ENCODE data around the gene PLK3.
"Not testable (repeated sequence)": the region's sequence is repeated elsewhere in the genome, so short reads cannot be mapped to it uniquely, and the experiment has no call there.

The PLK3 gene

DNA sequence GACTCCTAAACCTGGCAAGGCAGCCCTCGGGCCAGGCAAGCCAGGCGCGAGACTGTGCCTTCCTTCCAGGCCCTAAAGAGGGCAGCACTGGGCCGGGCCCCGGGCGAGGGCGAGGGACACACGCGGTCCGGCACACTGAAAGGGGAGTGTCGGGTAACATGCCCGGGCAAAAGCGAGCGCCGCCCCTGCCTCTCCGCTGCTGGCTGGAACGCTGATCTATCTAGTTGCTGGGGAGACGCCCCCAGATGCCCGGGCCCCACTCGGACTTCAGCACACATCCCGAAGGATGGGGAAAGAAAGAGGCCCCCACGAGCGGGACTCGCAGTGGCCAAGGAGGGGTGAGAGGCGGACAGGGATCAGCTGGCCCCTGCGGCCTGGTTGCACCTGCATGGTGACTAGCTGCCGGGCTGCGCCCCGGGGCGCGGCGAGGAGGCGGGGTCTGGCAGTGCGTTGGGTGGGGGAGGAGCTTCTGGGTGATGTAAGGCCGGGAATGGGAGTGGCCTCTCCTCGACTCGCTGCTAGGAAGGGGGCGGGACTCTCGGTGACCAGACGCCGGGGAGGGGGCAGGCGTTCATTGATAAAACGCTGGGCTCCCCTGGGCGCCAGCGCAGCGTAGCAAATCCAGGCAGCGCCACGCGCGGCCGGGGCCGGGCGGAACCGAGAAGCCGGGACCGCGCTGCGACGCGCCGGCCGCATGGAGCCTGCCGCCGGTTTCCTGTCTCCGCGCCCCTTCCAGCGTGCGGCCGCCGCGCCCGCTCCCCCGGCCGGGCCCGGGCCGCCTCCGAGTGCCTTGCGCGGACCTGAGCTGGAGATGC, at the start of gene PLK3:
Gene PLK3 (plus strand): TSS at position 608 of the 815 bp plus-strand sequence. CDS start 87 bp downstream, at position 695.
- in situ Hi-C loops (cut with MboI; ENCODE audit: low pct_unique_long_range_greater_than_20kb, low sequenced_read_pairs), result loop anchor here (25.0 kb wide), 1 partner anchor 512 kb away; no protein-coding TSS in a partner anchor
- DNase-seq, result peak; percentile 98

DNA sequence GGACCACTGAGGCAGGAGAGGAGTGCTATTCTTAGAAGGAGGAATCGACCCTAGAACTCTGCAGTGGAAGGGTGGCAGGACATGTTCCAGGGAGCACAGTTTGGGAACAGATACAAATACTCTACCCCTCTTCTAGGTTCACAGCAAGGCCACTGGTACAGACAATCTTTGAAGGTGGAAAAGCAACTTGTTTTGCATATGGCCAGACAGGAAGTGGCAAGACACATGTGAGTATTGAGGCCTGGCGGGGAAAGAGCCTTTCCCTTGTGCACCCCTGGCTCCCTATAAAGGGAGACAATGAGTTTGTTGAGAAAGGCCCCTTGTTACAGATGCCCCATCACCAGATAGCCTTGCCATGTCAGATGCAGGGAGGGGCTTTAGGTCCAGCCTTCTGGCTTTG, 42.8 kb upstream of the PLK3 start:
- in situ Hi-C loops (cut with MboI; ENCODE audit: low pct_unique_long_range_greater_than_20kb, low sequenced_read_pairs), result no loop called here
- DNase-seq, result no peak

DNA sequence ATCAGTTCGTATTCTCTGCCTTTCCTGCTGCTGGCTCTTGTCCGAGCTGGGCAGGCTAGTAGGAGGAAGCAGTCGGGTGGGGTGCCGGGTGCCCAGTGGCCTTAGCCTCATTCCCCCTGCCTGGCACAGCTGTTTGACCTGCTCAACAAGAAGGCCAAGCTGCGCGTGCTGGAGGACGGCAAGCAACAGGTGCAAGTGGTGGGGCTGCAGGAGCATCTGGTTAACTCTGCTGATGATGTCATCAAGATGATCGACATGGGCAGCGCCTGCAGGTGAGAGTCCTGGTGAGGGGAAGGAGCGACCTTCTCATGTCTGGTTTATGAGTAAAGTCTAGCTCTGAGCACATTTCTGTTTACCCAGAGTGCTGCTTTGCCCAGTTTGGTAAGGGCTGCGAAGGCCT, 41.1 kb upstream of the PLK3 start:
- DNase-seq, result no peak
- in situ Hi-C loops (cut with MboI; ENCODE audit: low pct_unique_long_range_greater_than_20kb, low sequenced_read_pairs), result no loop called here

DNA sequence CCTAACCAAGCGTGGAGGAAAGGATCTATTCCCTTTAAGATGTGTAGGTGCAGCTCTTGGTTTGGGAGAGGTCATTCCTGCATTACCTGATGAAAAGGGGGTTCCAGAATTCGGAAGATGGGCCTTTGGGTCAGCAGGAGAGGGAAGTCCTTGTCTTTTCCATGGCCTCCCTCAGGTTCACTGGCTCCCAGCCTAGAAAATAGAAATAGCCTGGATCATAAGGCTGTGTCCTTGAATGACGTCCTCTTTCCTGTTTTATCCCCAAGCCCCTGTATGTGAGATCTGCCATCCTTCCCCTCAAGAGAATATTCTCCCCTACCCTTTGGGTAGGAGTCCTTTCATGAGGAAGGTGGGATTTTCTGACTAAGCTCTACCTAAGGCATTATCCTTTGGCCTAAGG, 39.3 kb upstream of the PLK3 start:
- in situ Hi-C loops (cut with MboI; ENCODE audit: low pct_unique_long_range_greater_than_20kb, low sequenced_read_pairs), result no loop called here
- DNase-seq, result no peak

DNA sequence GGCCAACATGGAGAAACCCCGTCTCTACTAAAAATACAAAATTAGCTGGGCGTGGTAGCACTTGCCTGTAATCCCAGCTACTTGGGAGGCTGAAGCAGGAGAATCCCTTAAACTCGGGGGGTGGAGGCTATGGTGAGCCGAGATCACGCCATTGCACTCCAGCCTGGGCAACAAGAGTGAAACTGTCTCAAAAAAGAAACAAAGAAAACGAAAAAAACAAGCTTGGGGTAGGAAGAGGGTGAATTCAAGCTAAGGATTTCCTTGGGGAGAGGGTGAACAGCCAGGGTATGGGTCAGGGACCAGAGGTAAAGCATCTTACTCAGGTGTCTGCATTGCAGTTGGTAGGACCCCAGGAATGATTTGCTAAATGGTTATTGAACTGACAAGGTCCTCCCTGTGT, 33.8 kb upstream of the PLK3 start:
- DNase-seq; in situ Hi-C loops (cut with MboI; ENCODE audit: low pct_unique_long_range_greater_than_20kb, low sequenced_read_pairs): not testable (repeated sequence)

DNA sequence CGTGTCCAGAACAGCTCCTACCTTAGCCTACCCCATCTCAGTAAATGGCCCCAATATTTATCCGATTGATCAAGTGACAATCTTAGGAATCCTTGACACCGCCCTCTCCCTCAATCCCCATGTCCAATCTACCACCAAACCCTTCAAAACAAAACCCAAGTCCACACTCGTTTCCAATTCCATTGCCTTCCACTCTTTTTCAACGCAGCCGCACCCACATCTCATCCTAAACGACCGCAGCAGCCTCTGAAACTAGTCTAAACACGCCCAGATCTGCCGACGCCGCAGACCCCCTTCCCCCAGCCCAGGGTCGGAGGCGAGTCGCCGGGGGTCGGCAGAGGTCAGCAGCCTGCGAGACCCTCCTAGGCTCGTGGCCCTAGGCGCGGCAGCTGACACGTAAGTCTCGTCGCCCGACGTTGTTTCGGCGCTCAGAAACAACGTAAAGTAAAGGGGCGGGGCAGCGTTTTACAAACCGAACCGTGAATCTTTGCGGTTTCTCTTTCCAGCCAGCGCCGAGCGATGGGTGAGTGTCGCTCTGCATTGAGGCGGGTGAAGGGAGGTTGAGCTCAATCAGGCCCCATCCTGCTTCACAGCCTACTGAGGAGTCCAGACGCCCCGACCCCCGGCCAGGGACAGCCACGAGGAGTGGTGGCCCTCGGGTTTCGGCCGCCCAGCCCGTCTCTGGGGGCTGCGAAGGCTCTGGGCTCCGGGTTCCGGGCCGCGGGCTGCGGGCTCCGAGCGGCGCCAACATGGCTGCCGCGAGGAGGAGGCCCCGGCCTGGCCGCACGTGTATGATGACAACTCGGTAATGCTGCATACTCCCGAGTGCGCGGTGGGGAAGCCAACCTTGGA, 24.9 kb upstream of the PLK3 start, which contains the start of gene RPS8:
Gene RPS8 (plus strand): TSS at position 463 of the 852 bp plus-strand sequence. CDS start 57 bp downstream, at position 520.
- peak; percentile 94 for DNase-seq
- in situ Hi-C loops (cut with MboI; ENCODE audit: low pct_unique_long_range_greater_than_20kb, low sequenced_read_pairs), result loop anchor here (25.0 kb wide), 1 partner anchor 537 kb away; no protein-coding TSS in a partner anchor

DNA sequence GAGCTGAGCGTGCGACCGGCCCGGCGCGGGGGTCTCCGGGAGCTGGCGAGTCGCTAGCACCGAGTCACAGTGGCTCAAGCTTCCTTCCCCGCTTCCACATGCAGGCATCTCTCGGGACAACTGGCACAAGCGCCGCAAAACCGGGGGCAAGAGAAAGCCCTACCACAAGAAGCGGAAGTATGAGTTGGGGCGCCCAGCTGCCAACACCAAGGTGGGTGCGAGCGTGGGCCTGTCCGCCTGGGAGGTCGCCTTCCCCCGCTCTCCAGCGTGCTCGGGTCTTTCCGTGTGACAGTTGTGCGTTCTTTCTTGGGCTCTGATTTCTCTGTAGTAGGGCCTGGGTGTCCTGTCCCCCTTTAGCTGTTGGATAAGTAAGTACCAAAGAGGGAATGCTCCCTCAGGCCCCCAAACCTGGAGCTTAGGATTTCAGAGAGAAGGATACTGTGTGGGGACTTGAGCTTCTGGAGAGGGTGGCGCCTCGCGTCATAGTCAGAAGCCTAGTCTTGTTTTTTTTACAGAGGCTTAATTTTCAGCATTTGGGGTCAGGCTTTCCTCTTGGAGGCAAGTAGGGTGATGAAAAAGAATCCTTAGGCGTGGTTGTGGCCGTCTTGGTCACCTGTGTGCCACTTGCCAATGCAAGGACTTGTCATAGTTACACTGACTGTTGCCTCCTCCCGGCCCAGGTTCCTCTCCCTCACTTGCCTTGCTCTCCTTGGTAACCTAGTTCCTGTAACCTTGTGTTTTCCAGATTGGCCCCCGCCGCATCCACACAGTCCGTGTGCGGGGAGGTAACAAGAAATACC, 24.0 kb upstream of the PLK3 start:
- DNase-seq, result peak; percentile 45

DNA sequence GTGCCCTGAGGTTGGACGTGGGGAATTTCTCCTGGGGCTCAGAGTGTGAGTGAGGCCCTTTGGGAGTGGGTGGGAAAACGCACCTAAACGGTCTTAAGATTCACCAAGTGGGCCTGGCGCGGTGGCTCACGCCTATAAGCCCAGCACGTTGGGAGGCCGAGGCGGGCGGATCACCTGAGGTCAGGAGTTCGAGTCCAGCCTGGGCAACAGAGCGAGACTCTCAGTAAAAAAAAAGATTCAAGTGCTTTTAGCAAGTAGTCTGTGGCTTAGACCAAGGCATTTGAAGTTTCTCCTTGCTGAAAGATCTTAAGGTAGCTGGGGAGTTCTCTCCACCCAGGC, 23.5 kb upstream of the PLK3 start:
- in situ Hi-C loops (cut with MboI; ENCODE audit: low pct_unique_long_range_greater_than_20kb, low sequenced_read_pairs), result loop anchor here (25.0 kb wide), 1 partner anchor 536 kb away; no protein-coding TSS in a partner anchor
- no peak for DNase-seq

More for the DNA sequence above, 24.0 kb upstream of the PLK3 start:
- in situ Hi-C loops (cut with MboI; ENCODE audit: low pct_unique_long_range_greater_than_20kb, low sequenced_read_pairs), result loop anchor here (25.0 kb wide), 1 partner anchor 536 kb away; no protein-coding TSS in a partner anchor

DNA sequence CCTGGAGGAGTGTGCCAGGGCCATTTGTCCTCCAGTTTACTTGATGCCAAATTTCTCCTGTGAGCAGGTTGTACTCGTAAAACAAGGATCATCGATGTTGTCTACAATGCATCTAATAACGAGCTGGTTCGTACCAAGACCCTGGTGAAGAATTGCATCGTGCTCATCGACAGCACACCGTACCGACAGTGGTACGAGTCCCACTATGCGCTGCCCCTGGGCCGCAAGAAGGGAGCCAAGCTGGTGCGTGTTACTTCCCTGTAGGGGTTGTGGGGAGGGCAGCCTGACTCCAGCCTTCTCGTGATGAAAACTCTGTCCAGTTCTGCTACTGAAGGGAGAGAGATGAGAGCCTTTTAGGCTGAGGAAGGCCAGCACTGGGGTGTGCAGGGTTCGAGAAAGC, 22.6 kb upstream of the PLK3 start:
- in situ Hi-C loops (cut with MboI; ENCODE audit: low pct_unique_long_range_greater_than_20kb, low sequenced_read_pairs), result loop anchor here (25.0 kb wide), 1 partner anchor 535 kb away; no protein-coding TSS in a partner anchor
- no peak for DNase-seq

DNA sequence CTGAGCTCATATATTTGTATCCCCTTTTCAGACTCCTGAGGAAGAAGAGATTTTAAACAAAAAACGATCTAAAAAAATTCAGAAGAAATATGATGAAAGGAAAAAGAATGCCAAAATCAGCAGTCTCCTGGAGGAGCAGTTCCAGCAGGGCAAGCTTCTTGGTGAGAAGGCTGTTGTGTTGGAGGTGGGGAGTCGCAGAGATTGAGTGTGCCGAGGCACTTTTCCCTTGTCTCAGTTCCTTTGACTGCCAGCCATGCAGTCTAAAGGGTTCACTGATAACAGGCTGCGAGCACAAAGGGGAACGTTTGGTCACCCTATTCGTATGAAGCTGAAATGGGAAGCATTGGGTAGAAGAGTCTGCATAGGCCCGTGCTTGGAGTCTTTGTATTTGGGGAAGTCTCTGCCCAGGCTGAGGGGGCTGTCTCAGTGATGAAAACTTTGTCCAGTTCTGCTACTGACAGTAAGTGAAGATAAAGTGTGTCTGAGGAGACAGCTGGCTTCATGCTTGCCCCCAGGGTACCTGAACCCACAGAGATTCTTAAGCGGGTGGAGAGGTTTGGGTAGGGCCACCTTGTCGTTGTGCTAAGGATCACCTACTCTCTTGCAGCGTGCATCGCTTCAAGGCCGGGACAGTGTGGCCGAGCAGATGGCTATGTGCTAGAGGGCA, 22.1 kb upstream of the PLK3 start:
- in situ Hi-C loops (cut with MboI; ENCODE audit: low pct_unique_long_range_greater_than_20kb, low sequenced_read_pairs), result loop anchor here (25.0 kb wide), 1 partner anchor 534 kb away; no protein-coding TSS in a partner anchor
- no peak for DNase-seq

DNA sequence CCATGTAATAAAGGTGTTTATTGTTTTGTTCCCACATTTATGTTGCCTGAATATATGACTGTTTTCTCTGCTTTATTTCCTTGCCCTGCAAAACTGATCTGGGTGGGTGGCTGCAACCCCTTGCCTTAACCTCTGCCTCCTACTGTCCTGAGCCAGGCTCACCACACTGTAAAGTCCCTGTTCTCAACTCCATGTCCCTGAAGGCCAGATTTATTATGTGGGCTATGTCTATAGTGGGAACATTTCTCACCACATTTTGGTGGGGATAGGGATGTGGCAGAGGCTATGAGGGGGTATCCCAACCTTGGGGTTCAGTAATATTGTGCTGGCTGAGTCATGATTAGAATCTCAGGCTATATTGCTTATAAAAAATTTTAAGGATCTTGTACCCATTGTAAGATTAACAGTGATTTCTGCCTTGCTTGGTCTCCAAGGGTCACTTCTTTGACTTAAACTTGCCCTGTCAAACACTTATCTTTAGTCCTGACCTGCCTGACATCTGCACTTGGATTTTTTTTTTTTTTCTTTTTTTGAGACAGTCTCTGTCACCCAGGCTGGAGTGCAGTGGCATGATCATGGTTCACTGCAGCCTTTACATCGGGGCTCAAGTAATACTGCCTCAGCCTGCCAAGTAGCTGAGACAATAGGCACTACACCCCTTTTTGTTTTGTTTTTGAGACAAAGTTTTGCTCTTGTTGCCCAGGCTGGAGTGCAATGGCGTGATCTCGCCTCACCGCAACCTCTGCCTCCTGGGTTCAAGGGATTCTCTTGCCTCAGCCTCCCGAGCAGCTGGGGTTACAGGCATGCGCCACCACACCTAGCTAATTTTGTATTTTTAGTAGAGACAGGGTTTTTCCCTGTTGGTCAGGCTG, 21.2 kb upstream of the PLK3 start:
- no peak for DNase-seq
- in situ Hi-C loops (cut with MboI; ENCODE audit: low pct_unique_long_range_greater_than_20kb, low sequenced_read_pairs), result loop anchor here (25.0 kb wide), 1 partner anchor 533 kb away; no protein-coding TSS in a partner anchor

DNA sequence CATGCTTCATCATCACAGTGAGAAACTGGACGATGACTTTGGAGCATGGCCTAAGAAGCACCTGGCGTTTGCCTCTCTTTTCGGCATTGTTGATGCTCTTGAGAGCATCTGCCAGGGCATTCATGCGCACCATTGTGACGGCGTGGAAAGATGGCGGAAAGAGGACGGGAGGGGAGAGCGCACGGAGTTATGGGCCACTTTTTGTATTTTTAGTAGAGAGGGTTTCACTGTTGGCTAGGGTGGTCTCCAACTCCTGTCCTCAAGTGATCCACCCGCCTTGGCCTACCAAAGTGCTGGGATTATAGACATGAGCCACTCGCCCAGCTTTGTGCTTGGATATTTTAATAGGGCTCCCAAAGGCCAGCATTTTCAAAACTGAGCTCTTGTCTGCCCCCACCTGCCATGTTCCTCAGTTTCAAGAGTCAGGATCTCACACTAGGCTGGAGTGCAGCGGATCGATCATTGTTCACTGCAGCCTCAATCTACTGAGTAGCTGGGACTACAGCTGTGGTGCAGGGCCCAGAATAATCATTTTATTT, 19.5 kb upstream of the PLK3 start:
- in situ Hi-C loops (cut with MboI; ENCODE audit: low pct_unique_long_range_greater_than_20kb, low sequenced_read_pairs), result loop anchor here (25.0 kb wide), 1 partner anchor 532 kb away; no protein-coding TSS in a partner anchor
- DNase-seq, result no peak

DNA sequence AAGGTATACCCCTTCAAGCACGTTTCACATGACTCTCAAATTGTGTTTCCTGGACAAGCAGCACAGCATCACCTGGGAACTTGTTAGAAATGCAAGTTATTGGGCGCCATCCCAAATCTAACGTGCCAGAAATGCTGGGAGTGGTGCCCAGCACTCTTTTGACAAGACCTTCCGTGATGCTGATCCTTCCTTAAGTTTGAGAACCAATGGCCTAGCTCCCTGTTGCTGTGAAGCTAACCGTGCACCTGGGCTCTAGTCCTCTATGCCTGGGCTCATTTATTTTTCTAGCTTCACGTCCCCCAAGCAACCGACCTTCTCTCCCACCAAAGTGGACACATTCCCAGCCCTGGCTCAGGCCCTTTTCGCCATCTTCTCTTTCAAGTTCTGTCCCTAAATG, 16.5 kb upstream of the PLK3 start:
- DNase-seq, result no peak
- in situ Hi-C loops (cut with MboI; ENCODE audit: low pct_unique_long_range_greater_than_20kb, low sequenced_read_pairs), result loop anchor here (25.0 kb wide), 1 partner anchor 529 kb away; no protein-coding TSS in a partner anchor

DNA sequence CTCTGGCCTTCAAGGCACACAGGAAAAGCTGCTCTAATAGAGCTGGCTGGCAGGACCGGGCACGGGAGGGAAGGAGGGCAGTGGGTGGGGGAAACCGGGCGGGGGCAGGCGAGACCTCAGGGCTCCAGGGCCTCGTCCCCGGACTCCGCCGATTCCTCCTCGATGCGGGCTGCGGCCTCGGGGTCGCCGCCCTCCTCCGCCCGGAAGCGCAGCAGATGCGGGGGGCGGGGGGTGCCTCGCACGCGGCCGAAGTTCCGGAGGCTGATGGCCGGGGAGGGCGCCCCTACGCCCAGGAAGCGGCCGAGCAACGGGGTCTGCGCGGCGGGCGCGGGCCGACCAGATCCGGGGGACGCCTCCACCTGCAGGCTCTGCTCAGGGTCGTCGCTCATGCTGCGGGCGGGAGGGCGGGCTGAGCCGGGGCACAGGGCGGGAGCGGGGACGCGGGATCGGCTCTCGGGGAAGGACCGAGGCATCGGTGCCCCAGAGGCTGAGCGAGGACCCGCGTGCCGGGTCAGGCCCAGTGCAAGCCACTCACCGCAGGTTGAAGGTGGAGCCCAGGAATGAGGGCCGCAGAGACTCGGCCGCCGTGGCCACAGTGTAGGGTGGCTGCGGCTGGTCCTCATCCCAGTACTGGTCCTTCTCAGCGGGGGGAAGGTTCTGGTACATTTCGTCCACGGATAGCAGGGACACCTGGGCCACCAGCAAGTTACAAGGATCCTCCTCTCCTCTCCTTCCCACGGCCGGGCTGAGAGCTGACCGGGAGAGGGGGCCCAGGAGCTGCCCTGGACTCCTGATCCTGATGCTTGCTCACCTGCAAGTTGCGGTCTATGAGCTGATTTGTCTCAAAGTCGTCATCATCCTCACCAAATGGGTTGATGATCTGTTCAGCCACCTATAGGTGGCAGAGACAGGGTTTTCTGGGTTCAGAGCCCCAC, 15.8 kb upstream of the PLK3 start:
- no peak for DNase-seq
- in situ Hi-C loops (cut with MboI; ENCODE audit: low pct_unique_long_range_greater_than_20kb, low sequenced_read_pairs), result loop anchor here (25.0 kb wide), 1 partner anchor 528 kb away; no protein-coding TSS in a partner anchor

DNA sequence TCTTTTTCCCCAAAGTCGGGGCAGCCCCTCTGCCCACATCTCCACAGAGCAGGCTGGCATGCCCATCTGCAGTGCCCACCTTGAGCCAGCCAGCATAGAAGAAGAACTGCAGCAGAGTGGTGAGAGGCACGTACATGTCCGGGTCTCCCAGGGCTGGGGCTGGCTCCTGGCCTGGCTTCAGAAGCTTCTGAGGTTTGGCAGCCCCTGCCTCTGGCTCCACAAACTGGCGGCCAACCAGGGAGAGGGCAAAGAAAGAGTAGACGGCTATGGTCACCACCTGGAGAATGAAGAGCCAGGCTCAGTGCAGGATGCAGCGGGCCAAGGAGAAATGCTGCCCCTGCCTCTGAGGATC, 15.2 kb upstream of the PLK3 start:
- no peak for DNase-seq
- in situ Hi-C loops (cut with MboI; ENCODE audit: low pct_unique_long_range_greater_than_20kb, low sequenced_read_pairs), result loop anchor here (25.0 kb wide), 1 partner anchor 527 kb away; no protein-coding TSS in a partner anchor

DNA sequence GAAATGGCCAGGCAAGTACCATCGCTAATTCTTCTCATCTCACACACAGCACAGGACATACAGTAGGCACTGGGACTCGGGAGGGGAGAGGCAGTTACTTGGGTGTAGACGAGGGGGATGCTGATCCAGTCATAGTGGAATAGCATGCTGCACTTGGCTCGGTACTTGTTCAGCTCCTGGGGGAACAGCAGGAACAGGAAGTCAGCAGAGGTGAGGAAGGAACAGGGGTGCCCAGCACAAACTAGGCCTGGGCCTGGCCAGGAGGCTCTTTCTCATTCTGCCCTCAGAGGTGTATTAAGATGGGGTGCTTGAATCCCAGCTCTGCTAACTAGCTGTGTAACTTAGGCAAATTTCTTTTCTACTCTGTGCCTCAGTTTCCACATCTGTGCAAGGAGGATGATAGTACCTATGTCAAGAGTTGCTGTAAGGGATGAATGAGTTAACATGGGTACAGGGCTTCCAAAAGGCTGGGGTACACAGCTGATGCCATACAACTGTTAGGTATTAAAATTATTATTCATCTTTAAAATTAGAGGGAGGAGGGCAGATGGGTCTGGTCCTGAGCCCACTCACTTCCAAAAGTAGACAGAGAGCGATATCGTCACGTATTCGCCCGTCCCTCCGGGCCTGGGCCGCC, 14.6 kb upstream of the PLK3 start:
- in situ Hi-C loops (cut with MboI; ENCODE audit: low pct_unique_long_range_greater_than_20kb, low sequenced_read_pairs), result loop anchor here (25.0 kb wide), 1 partner anchor 527 kb away; no protein-coding TSS in a partner anchor

More for the DNA sequence above, 14.6 kb upstream of the PLK3 start:
- DNase-seq, result no peak
